OCI-LY1 (cell line): ENCODE measurements around the gene FKBP11.

Experiments
- CTCF ChIP-seq: fragments of 200-600 bp; sonication (generic), shearing (Covaris generic); IDR thresholded peaks from 2 replicates; pipeline ENCODE4 v1.5.1; 2017; ENCODE audit warnings: mild to moderate bottlenecking, antibody characterized with exemption, low read length, moderate library complexity, mixed read lengths
- EZH2 ChIP-seq: fragments of 200-600 bp; sonication (generic), shearing (Covaris generic); IDR thresholded peaks from 2 replicates; pipeline ENCODE4 v1.8.0; 2017; ENCODE audit warnings: borderline replicate concordance, mixed run types, mild to moderate bottlenecking, antibody characterized with exemption, low read length, moderate library complexity, mixed read lengths

- TF ChIP-seq CTCF, result no peak
- TF ChIP-seq EZH2, result no peak
Measured at GRCh38 chr12:48881686-48882314, 43.5 kb downstream of the FKBP11 start.
